Measurements from ENCODE around the gene NBAS.

Gene NBAS

DNA sequence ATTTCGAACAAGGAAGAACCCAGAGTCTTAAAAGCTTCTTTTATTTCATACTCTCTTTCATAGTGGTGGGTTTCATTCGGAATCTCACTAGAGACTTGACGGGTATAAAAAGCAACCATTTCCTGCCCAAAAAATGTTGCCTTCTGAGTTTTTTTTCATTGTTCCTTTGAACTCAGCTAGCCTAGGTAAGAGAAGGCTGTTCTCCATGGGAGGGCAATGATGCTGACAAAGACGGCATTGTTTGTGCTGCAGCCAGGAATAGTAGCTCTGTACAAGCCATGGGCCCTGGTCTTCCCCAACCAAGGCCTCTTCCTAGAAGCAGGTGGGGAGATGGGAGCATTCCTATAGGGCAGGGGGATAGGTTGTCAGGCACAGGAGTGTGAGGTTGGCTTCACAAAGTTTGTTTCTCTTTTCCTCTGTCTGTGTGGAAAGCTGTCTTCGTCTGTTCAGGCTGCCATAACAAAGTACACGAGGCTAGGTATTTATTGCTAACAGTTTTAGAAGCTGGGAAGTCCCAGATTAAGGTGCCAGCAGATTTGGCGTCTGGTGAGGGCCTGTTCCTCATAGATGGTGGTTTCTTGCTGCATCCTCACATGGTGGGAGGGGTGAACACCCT lies 405.1 kb downstream of the NBAS start:
- Histone ChIP-seq H3K27me3 (ENCODE audit: insufficient read depth, low read length) (no peaks in the 10 kb centered on the region), H3K79me2 (ENCODE audit: insufficient read depth, low read length) (no peaks in the 10 kb centered on the region), H3K9me2 (ENCODE audit: low read depth, low read length) (no peaks in the 10 kb centered on the region), H3K27ac (ENCODE audit: low read depth, low read length, poor library complexity, severe bottlenecking) (no peak overlapping the region), H3K4me3 (ENCODE audit: low read depth, low read length, poor library complexity, severe bottlenecking) (no peak overlapping the region), H3K4me2 (ENCODE audit: low read length) (no peak overlapping the region), H3K9ac (ENCODE audit: low read length) (no peak overlapping the region), H3K36me3 (ENCODE audit: insufficient read depth, low read length) (no peaks in the 10 kb centered on the region), H4K20me1 (ENCODE audit: insufficient read depth, low read length) (no peaks in the 10 kb centered on the region), H3F3A (ENCODE audit: insufficient read depth, low read length) (no peaks in the 10 kb centered on the region), H3K4me1 (ENCODE audit: insufficient read depth, low read length, severe bottlenecking) (no peaks in the 10 kb centered on the region), H2AFZ (ENCODE audit: low read length) (no peak overlapping the region), H3K9me3 (ENCODE audit: low read length) (no peaks in the 10 kb centered on the region)
- TF ChIP-seq, protein P1, sequence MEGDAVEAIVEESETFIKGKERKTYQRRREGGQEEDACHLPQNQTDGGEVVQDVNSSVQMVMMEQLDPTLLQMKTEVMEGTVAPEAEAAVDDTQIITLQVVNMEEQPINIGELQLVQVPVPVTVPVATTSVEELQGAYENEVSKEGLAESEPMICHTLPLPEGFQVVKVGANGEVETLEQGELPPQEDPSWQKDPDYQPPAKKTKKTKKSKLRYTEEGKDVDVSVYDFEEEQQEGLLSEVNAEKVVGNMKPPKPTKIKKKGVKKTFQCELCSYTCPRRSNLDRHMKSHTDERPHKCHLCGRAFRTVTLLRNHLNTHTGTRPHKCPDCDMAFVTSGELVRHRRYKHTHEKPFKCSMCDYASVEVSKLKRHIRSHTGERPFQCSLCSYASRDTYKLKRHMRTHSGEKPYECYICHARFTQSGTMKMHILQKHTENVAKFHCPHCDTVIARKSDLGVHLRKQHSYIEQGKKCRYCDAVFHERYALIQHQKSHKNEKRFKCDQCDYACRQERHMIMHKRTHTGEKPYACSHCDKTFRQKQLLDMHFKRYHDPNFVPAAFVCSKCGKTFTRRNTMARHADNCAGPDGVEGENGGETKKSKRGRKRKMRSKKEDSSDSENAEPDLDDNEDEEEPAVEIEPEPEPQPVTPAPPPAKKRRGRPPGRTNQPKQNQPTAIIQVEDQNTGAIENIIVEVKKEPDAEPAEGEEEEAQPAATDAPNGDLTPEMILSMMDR (IDR thresholded peaks at IDR 0.05; ENCODE audit: low read length): no peak
- no peak for TF ChIP-seq EZH2 (IDR thresholded peaks at IDR 0.05; ENCODE audit: borderline replicate concordance, low read length)

DNA sequence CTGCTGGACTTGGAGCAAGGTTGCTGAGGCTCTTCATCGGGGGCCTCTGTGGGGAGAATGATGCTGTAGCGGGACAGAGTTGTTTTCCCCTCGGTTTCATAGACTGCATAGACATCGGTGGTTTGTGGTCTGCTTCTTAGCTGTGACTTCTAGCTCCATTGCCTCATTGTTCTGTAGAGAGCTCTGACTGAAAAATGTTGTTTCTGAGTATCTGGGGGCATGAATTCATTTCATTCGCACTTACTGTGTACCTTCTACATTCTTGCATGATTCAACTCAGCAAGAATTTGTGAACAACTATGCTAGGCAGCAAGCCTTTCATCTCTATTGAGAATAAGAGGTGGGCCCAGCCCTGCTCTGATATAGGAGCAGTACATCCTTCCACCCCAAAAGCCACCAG lies 406.8 kb downstream of the NBAS start:
- Histone ChIP-seq H3K9me3 (ENCODE audit: low read length) (no peaks in the 10 kb centered on the region), H3K4me2 (ENCODE audit: low read length) (no peak overlapping the region), H3K4me3 (ENCODE audit: low read depth, low read length, poor library complexity, severe bottlenecking) (no peak overlapping the region), H3K27ac (ENCODE audit: low read depth, low read length, poor library complexity, severe bottlenecking) (no peak overlapping the region), H3F3A (ENCODE audit: insufficient read depth, low read length) (no peaks in the 10 kb centered on the region), H3K4me1 (ENCODE audit: insufficient read depth, low read length, severe bottlenecking) (no peaks in the 10 kb centered on the region), H3K9me2 (ENCODE audit: low read depth, low read length) (no peaks in the 10 kb centered on the region), H2AFZ (ENCODE audit: low read length) (no peak overlapping the region), H3K79me2 (ENCODE audit: insufficient read depth, low read length) (no peaks in the 10 kb centered on the region), H3K9ac (ENCODE audit: low read length) (no peak overlapping the region), H3K27me3 (ENCODE audit: insufficient read depth, low read length) (no peaks in the 10 kb centered on the region), H3K36me3 (ENCODE audit: insufficient read depth, low read length) (no peaks in the 10 kb centered on the region), H4K20me1 (ENCODE audit: insufficient read depth, low read length) (no peaks in the 10 kb centered on the region)
- TF ChIP-seq, protein P1 (IDR thresholded peaks at IDR 0.05; ENCODE audit: low read length): no peak
- TF ChIP-seq EZH2 (IDR thresholded peaks at IDR 0.05; ENCODE audit: borderline replicate concordance, low read length): no peak

DNA sequence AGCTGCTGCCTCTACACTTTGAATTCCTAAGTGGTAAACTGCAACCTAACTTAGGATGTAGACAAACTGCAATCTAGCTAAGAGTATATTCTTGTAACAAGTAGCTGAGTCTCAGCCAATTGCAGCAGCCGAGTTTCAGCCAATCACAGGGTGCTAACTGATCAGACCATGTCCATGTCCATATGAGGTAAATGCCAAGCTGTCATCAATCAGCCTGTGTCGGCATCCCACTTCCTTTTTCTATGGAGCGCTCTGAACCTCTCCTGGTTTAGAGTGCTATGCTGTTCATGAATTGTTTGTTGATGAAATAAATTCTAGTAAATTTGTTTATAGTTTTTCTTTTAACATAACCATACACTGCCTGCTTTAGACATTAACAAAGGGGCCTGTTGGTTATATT lies 408.8 kb downstream of the NBAS start:
- no peaks in the 10 kb centered on the region for H3K27me3 ChIP-seq (ENCODE audit: insufficient read depth, low read length)
- H3K4me3 ChIP-seq (ENCODE audit: low read depth, low read length, poor library complexity, severe bottlenecking): no peak overlapping the region
- H3K27ac ChIP-seq (ENCODE audit: low read depth, low read length, poor library complexity, severe bottlenecking): no peak overlapping the region
- TF ChIP-seq EZH2 (IDR thresholded peaks at IDR 0.05; ENCODE audit: borderline replicate concordance, low read length): no peak
- TF ChIP-seq, protein P1 (IDR thresholded peaks at IDR 0.05; ENCODE audit: low read length): no peak
- no peaks in the 10 kb centered on the region for H3K36me3 ChIP-seq (ENCODE audit: insufficient read depth, low read length)
- H3F3A ChIP-seq (ENCODE audit: insufficient read depth, low read length): no peaks in the 10 kb centered on the region
- H3K9me2 ChIP-seq (ENCODE audit: low read depth, low read length): no peaks in the 10 kb centered on the region
- H3K9ac ChIP-seq (ENCODE audit: low read length): no peak overlapping the region
- H3K79me2 ChIP-seq (ENCODE audit: insufficient read depth, low read length): no peaks in the 10 kb centered on the region
- no peak overlapping the region for H2AFZ ChIP-seq (ENCODE audit: low read length)
- H3K9me3 ChIP-seq (ENCODE audit: low read length): no peaks in the 10 kb centered on the region
- H3K4me2 ChIP-seq (ENCODE audit: low read length): no peak overlapping the region
- no peaks in the 10 kb centered on the region for H3K4me1 ChIP-seq (ENCODE audit: insufficient read depth, low read length, severe bottlenecking)
- H4K20me1 ChIP-seq (ENCODE audit: insufficient read depth, low read length): no peaks in the 10 kb centered on the region

Data from OCI-LY1 (cell line).